HEK293T (cell line): Measurements from ENCODE around the gene BCL2.

Experiments
- CTCF ChIA-PET: fragments of 350-600 bp; formaldehyde crosslinking; extraction: SDS; loops from one replicate; lab custom pipeline; 2021; ENCODE audit warnings: antibody characterized with exemption, inconsistent platforms; lab: Yijun Ruan, JAX
- POLR2A ChIA-PET: fragments of 350-600 bp; formaldehyde crosslinking; extraction: SDS; loops from one replicate; lab custom pipeline; 2020; ENCODE audit warnings: antibody characterized with exemption, inconsistent platforms; lab: Yijun Ruan, JAX
- DNase-seq: peaks from one replicate; pipeline ENCODE4 v3.0.0; 2012; ENCODE audit warnings: mixed read lengths; ENCODE audit errors: extremely low spot score
- ARNT ChIP-seq: fragments of 450-650 bp; IDR thresholded peaks from 2 replicates; pipeline ENCODE4 v1.6.1; 2017; ENCODE audit warnings: mild to moderate bottlenecking
- BHLHE40 ChIP-seq: fragments of 450-650 bp; IDR thresholded peaks from 2 replicates; pipeline ENCODE4 v1.6.1; 2016; ENCODE audit warnings: mild to moderate bottlenecking, moderate library complexity, borderline replicate concordance
- CTBP1 ChIP-seq: fragments of 450-650 bp; IDR thresholded peaks from 2 replicates; pipeline ENCODE4 v1.6.1; 2016; ENCODE audit warnings: borderline replicate concordance
- ELF4 ChIP-seq: fragments of 450-650 bp; IDR thresholded peaks from 2 replicates; pipeline ENCODE4 v1.6.1; 2017; ENCODE audit warnings: antibody characterized with exemption
- FOXA1 ChIP-seq: fragments of 450-650 bp; IDR thresholded peaks from 2 replicates; pipeline ENCODE4 v1.6.1; 2016; ENCODE audit warnings: mild to moderate bottlenecking
- FOXK2 ChIP-seq: fragments of 450-650 bp; IDR thresholded peaks from 2 replicates; pipeline ENCODE4 v1.6.1; 2016; ENCODE audit warnings: mild to moderate bottlenecking
- FOXM1 ChIP-seq: fragments of 450-650 bp; IDR thresholded peaks from 2 replicates; pipeline ENCODE4 v1.6.1; 2017; ENCODE audit warnings: mild to moderate bottlenecking, borderline replicate concordance
- HDGF ChIP-seq: fragments of 450-650 bp; IDR thresholded peaks from 2 replicates; pipeline ENCODE4 v1.6.1; 2017; ENCODE audit warnings: antibody characterized with exemption, borderline replicate concordance
- L3MBTL2 ChIP-seq: fragments of 450-650 bp; conservative IDR thresholded peaks from 2 replicates; pipeline ENCODE4 v1.6.1; 2016; ENCODE audit warnings: mild to moderate bottlenecking
- LEF1 ChIP-seq: fragments of 450-650 bp; IDR thresholded peaks from 2 replicates; pipeline ENCODE4 v1.6.1; 2017; ENCODE audit warnings: mild to moderate bottlenecking, borderline replicate concordance
- NFRKB ChIP-seq: fragments of 450-650 bp; IDR thresholded peaks from 2 replicates; pipeline ENCODE4 v1.6.1; 2016; ENCODE audit warnings: mild to moderate bottlenecking, moderate library complexity
- PKNOX1 ChIP-seq: fragments of 450-650 bp; IDR thresholded peaks from 2 replicates; pipeline ENCODE4 v1.6.1; 2016
- SP1 ChIP-seq: fragments of 450-650 bp; IDR thresholded peaks from 2 replicates; pipeline ENCODE4 v1.6.1; 2017
- SUZ12 ChIP-seq: fragments of 450-650 bp; IDR thresholded peaks from 2 replicates; pipeline ENCODE4 v1.6.1; 2016; ENCODE audit warnings: mild to moderate bottlenecking
- TARDBP ChIP-seq: fragments of 450-650 bp; IDR thresholded peaks from 2 replicates; pipeline ENCODE4 v1.6.1; 2016
- ZNF384 ChIP-seq: fragments of 450-650 bp; IDR thresholded peaks from 2 replicates; pipeline ENCODE4 v1.6.1; 2016

BCL2 gene

DNA sequence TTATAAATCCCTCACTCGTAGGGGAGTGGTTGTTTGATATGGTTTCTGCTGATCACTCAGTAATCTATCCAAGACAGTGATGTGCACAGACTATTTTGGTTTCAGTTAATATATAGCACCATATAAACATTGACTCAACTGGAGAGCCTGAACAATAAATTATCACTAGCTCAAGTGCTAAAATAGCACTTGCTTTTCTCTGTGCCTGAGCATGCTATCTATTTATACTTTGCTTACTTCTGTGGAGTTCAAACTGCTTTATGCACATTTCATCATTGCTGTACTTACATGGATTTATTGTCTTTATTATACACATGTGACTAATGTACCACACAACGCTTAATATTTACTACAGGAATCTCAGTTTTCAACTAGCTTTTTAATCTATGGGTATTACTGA is 133.6 kb downstream of the BCL2 start:
- ChIA-PET POLR2A (no interaction called here), CTCF (interaction anchor here (1.2 kb wide), 1 partner anchor 10 kb away, joined by 3 read pairs; no protein-coding TSS in a partner anchor)
- TF ChIP-seq FOXK2 (no peak), TARDBP (no peak), SP1 (no peak), ARNT (no peak), PKNOX1 (peak; percentile 68), SUZ12 (no peak), LEF1 (no peak), ELF4 (no peak), L3MBTL2 (no peak)
- no peak for DNase-seq

DNA sequence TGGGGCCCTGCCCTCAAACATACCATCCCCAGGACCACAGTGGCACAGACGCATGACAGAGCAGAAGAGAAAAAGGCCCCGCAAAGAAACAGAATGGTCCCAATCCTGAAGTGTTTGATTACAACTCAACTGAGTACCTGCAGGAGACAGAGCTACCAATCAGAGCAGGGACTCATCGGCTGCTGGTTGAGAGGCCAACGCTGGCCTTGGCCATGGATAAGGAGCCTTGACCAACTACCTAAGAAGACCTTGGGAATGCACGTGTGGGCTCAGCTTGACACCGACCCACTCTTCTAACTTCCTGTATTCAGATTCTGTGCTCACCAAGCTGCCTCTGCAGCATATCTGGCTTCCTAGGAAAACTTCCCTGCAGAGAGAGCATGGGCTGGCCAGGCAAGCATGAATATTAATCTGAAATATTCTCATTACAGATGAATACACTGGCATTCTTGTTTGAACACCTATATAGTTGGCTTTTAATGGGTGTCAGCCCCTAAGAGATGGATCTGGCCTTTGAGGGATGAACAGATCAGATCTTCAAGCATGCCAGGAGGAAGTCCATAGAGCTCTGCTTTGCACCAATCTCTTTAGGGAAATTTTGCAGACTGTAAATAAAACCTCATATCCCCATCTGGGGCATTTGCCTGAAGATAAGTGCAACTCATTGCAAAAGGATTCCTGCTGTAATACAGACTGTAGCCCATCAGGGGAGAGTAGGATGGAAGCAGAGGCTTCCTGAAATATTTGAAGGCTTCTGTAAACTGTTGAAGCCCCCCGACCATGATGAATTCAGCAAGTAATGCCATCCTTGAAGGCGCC is 135.4 kb downstream of the BCL2 start:
- TF ChIP-seq LEF1, result no peak
- POLR2A ChIA-PET, result no interaction called here
- DNase-seq, result no peak
- CTCF ChIA-PET, result no interaction called here

DNA sequence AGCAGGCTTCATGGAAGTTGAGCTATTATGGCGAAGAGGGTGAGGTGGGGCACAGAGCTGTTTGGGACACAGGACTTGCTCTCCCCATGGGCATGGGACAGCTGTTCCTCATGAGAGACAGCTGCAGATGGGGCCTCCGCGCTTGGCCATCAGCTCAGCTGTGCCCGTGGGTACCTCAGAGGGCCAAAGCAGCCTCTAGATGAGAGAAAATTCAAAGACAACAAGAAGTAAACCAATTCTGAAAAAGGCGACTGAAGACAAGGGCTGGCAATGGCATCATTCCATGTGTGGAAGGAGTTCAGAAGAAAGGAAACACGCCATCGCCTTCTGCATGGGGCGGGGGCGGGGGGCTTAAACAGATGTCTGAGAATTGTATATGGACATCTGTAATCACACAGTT is 136.2 kb downstream of the BCL2 start:
- ChIA-PET POLR2A (no interaction called here), CTCF (no interaction called here)
- DNase-seq, result no peak
- TF ChIP-seq SP1, result no peak
- TF ChIP-seq TARDBP, result no peak
- TF ChIP-seq LEF1, result no peak
- no peak for TF ChIP-seq FOXK2
- no peak for TF ChIP-seq SUZ12
- TF ChIP-seq ZNF384, result no peak
- TF ChIP-seq BHLHE40, result no peak
- TF ChIP-seq ARNT, result no peak
- no peak for TF ChIP-seq FOXA1
- no peak for TF ChIP-seq PKNOX1
- no peak for TF ChIP-seq NFRKB
- TF ChIP-seq FOXM1, result no peak
- no peak for TF ChIP-seq HDGF
- TF ChIP-seq CTBP1, result no peak
- no peak for TF ChIP-seq ELF4
- TF ChIP-seq L3MBTL2, result no peak

DNA sequence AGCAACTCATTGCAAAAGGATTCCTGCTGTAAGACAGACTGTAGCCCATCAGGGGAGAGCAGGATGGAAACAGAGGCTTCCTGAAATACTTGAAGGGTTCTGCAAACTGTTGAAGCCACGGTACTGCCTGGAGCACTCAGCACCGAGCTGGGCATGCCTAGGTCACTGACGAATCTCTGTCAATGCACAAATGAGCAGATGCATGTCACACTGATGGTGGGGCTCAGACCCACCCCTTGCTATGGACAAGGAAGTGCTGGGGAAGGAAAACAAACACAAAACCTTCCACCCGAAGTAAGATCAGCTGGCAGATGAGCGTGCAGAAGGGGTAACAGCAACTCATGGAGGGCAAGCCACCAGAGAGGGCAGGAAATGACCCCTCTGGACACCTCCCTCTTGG is 136.7 kb downstream of the BCL2 start:
- POLR2A ChIA-PET, result no interaction called here
- CTCF ChIA-PET, result interaction anchor here (0.6 kb wide), 1 partner anchor 93 kb away, joined by 3 read pairs; no protein-coding TSS in a partner anchor
- TF ChIP-seq BHLHE40 (no peak), LEF1 (no peak), SUZ12 (no peak), SP1 (no peak), FOXM1 (no peak), FOXK2 (no peak), HDGF (no peak), ARNT (no peak), TARDBP (no peak), NFRKB (no peak), CTBP1 (no peak), PKNOX1 (no peak), ZNF384 (no peak), L3MBTL2 (no peak), ELF4 (no peak)
- no peak for DNase-seq

- ChIA-PET POLR2A (no interaction called here), CTCF (interaction anchor here (0.6 kb wide), 1 partner anchor 94 kb away, joined by 3 read pairs; no protein-coding TSS in a partner anchor)
- TF ChIP-seq HDGF, result no peak
- no peak for TF ChIP-seq TARDBP
- no peak for TF ChIP-seq NFRKB
- TF ChIP-seq ARNT, result no peak
- no peak for TF ChIP-seq LEF1
- no peak for TF ChIP-seq CTBP1
- no peak for TF ChIP-seq FOXK2
- no peak for TF ChIP-seq PKNOX1
- no peak for TF ChIP-seq SUZ12
- TF ChIP-seq SP1, result no peak
- no peak for TF ChIP-seq BHLHE40
- TF ChIP-seq ZNF384, result no peak
- no peak for TF ChIP-seq FOXM1
- no peak for TF ChIP-seq L3MBTL2
- DNase-seq, result no peak
These were observed 137.2 kb downstream of the BCL2 start for GRCh38 chr18:63182310-63182772.
